Tibial nerve (tissue), 4 donors: Measurements from ENCODE around the gene MET.

Source experiments
- CTCF ChIP-seq, 5 experiments: fragments of 200-600 bp in 3 of 5; fragments of 450-650 bp in 2 of 5; sonication (generic) in 3 of 5; IDR thresholded peaks; one replicate each; pipeline ENCODE4 v1.5.1; 2016 to 2019; ENCODE audit warnings: antibody characterized with exemption in 5 of 5, mild to moderate bottlenecking in 3 of 5, moderate library complexity in 2 of 5
- EP300 ChIP-seq, 2 donors: sonication (generic); formaldehyde crosslinking; IDR thresholded peaks; one replicate each; pipeline ENCODE4 v1.6.1; 2017; ENCODE audit warnings: antibody characterized with exemption in 2 of 2, mild to moderate bottlenecking in 1 of 2
- POLR2A ChIP-seq, 2 donors: fragments of 450-650 bp; IDR thresholded peaks; one replicate each; pipeline ENCODE4 v1.6.1; 2017; ENCODE audit warnings: antibody characterized with exemption in 2 of 2, mild to moderate bottlenecking in 2 of 2, moderate library complexity in 2 of 2

- TF ChIP-seq CTCF (IDR thresholded peaks at IDR 0.05): no peak
- peak in 1 of 2 donors; percentile 47 for TF ChIP-seq EP300 (IDR thresholded peaks at IDR 0.05)
- no peak for TF ChIP-seq POLR2A (IDR thresholded peaks at IDR 0.05)
Measured at GRCh38 chr7:116687801-116688201, 15.8 kb downstream of the MET start.
